Osteoblast (primary cell): ENCODE data around the gene LMNTD2. TPM values are rescaled to one million over a fixed set of nuclear protein-coding genes. Genes with fewer than 3 reads are reported as not detected.
"Not testable (repeated sequence)": the region's sequence is repeated elsewhere in the genome, so short reads cannot be mapped to it uniquely, and the experiment has no call there.

Experiments
- DNase-seq: peaks from one replicate; pipeline ENCODE4 v3.0.0; 2011; ENCODE audit warnings: low spot score, mixed read lengths; ENCODE audit not compliant: insufficient read length; ENCODE audit errors: missing footprints
- H2AFZ ChIP-seq: 2 replicates; pipeline ENCODE4 v1.6.0; 2011; ENCODE audit warnings: mild to moderate bottlenecking, low read length
- H3K27ac ChIP-seq: 2 replicates; pipeline ENCODE4 v1.5.1; 2011; ENCODE audit warnings: mild to moderate bottlenecking, low read depth, low read length, moderate library complexity
- H3K27me3 ChIP-seq: 2 replicates; pipeline ENCODE4 v1.6.0; 2012; ENCODE audit warnings: mild to moderate bottlenecking, control low read depth, inconsistent platforms, low read length, moderate library complexity; ENCODE audit not compliant: insufficient read depth
- H3K36me3 ChIP-seq: 2 replicates; pipeline ENCODE4 v1.5.1; 2011; ENCODE audit warnings: mild to moderate bottlenecking, low read length, control low read depth, moderate library complexity; ENCODE audit not compliant: insufficient read depth
- H3K4me1 ChIP-seq: 2 replicates; pipeline ENCODE4 v1.5.1; 2011; ENCODE audit warnings: mild to moderate bottlenecking, low read length, control low read depth, moderate library complexity; ENCODE audit not compliant: insufficient read depth
- H3K4me2 ChIP-seq: 2 replicates; pipeline ENCODE4 v1.6.0; 2011; ENCODE audit warnings: mild to moderate bottlenecking, low read length; ENCODE audit not compliant: insufficient read depth
- H3K4me3 ChIP-seq: fragments of 200-600 bp; sonication (generic); 3 replicates; pipeline ENCODE4 v1.5.1; 2012; ENCODE audit warnings: mild to moderate bottlenecking, low read length, inconsistent platforms; ENCODE audit not compliant: insufficient read depth
- H3K79me2 ChIP-seq: 2 replicates; pipeline ENCODE4 v1.6.0; 2012; ENCODE audit warnings: mild to moderate bottlenecking, low read length, control low read depth, inconsistent platforms; ENCODE audit not compliant: insufficient read depth
- H3K9me3 ChIP-seq: 2 replicates; pipeline ENCODE4 v1.5.1; 2011; ENCODE audit warnings: low read depth, low read length, control low read depth
- H4K20me1 ChIP-seq: 2 replicates; pipeline ENCODE4 v1.6.0; 2012; ENCODE audit warnings: mild to moderate bottlenecking, low read length, control low read depth; ENCODE audit not compliant: insufficient read depth
- total RNA-seq: library from RNA; depleted of rRNA; stranded (reverse); fragments of >200 nt; gene quantifications from 2 replicates; pipeline ENCODE4 v1.2.3, GENCODE V29; 2012
- TF ChIP-seq, protein P1 (sequence below): IDR thresholded peaks from 2 replicates; pipeline ENCODE4 v1.5.1; 2011; ENCODE audit warnings: mild to moderate bottlenecking, low read depth, low read length, moderate library complexity; ENCODE audit errors: extremely low read depth

The LMNTD2 gene
- total RNA-seq, 1 donor, result 0.36 TPM

DNA sequence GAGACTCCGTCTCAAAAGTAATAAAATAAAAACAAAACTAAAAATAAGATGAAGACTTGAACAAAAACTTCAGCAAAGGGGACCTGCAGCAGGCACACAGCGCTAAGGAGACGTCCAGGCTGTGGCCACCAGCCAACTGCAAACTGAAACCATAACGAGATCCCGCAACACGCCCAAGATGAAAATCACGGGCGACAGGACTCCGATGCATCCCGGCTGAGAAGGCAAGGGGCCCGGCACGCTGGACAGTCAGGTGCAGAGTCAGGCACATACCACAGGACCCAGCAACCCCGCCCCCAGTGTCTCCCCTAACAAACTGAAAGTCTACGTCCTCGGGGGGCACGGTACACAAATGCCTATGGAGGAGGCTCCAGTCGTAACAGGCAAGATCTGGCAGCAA lies 34.3 kb downstream of the LMNTD2 start:
- Histone ChIP-seq H3K9me3 (no peaks in the 10 kb centered on the region), H3K4me3 (no peak overlapping the region), H3K79me2 (no peaks in the 10 kb centered on the region), H4K20me1 (no peaks in the 10 kb centered on the region), H3K4me1 (no peaks in the 10 kb centered on the region), H3K4me2 (no peak overlapping the region), H3K27ac (no peak overlapping the region), H2AFZ (no peak overlapping the region), H3K36me3 (no peaks in the 10 kb centered on the region), H3K27me3 (no peaks in the 10 kb centered on the region)
- TF ChIP-seq, protein P1, sequence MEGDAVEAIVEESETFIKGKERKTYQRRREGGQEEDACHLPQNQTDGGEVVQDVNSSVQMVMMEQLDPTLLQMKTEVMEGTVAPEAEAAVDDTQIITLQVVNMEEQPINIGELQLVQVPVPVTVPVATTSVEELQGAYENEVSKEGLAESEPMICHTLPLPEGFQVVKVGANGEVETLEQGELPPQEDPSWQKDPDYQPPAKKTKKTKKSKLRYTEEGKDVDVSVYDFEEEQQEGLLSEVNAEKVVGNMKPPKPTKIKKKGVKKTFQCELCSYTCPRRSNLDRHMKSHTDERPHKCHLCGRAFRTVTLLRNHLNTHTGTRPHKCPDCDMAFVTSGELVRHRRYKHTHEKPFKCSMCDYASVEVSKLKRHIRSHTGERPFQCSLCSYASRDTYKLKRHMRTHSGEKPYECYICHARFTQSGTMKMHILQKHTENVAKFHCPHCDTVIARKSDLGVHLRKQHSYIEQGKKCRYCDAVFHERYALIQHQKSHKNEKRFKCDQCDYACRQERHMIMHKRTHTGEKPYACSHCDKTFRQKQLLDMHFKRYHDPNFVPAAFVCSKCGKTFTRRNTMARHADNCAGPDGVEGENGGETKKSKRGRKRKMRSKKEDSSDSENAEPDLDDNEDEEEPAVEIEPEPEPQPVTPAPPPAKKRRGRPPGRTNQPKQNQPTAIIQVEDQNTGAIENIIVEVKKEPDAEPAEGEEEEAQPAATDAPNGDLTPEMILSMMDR, result no peak
- peak; percentile 56 for DNase-seq

DNA sequence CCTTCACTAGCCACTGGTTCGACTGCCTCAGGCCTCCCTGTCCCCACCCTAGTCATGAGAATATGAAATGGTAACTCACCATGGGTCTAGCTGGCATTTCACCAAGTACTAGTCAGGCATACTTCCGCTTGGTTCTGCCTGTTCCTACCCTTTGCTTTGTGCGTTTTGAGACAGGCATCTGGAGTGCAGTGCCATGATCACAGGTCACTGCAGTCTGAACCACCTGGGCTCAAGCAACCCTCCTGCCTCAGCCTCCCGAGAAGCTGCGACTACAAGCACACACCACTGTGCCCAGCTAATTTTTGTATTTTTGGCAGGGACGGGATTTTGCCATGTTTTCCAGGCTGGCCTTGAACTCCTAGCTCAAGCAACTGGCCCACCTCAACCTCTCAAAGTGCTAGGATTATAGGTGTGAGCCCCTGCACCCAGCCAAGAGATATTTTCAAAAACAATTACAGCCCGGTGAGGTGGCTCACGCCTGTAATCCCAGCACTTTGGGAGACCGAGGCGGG lies 39.3 kb downstream of the LMNTD2 start:
- no peaks in the 10 kb centered on the region for H4K20me1 ChIP-seq
- no peaks in the 10 kb centered on the region for H3K27me3 ChIP-seq
- no peak overlapping the region for H2AFZ ChIP-seq
- H3K36me3 ChIP-seq, result no peaks in the 10 kb centered on the region
- no peak overlapping the region for H3K4me3 ChIP-seq
- H3K4me1 ChIP-seq, result no peaks in the 10 kb centered on the region
- no peak overlapping the region for H3K27ac ChIP-seq
- H3K9me3 ChIP-seq, result peaks cover 4% of the 10 kb centered on the region
- H3K4me2 ChIP-seq, result no peak overlapping the region
- no peak for DNase-seq
- H3K79me2 ChIP-seq, result no peaks in the 10 kb centered on the region
- TF ChIP-seq, protein P1, result no peak

DNA sequence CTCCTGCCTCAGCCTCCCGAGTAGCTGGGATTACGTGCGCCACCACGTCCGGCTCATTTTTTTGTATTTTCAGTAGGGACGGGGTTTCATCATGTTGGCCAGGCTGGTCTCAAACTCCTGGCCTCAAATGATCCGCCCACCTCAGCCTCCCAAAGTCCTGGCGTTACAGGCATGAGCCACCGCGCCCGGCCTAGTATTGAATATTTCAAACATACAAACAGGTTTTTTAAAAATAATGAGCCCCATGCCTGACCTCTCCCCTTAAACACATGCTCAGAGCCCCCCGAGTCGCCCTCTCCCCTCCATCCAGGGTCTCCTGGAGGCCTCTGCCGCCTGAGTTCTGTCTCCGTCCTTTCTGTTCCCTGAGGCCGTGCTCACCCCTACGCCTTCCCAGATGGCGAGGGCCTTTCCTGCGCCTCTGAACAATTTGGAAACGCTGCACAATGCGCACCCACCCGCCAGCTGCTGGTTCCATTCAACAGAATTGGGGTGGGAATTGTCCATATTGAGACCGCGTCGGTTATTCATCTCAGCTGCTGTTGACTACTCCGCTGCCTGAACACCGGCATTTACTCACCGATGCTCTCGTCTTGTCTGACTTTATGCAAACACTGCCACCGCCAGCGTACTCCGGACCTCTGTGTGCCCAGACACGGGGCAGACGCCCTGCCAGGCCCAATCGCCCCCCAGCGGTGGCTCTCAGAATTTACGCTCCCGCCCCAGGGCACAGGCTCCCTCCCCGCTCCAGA lies 39.9 kb downstream of the LMNTD2 start:
- H3K4me1 ChIP-seq, result no peaks in the 10 kb centered on the region
- H3K4me2 ChIP-seq, result no peak overlapping the region
- no peaks in the 10 kb centered on the region for H3K79me2 ChIP-seq
- no peak overlapping the region for H2AFZ ChIP-seq
- H3K4me3 ChIP-seq, result no peak overlapping the region
- H3K36me3 ChIP-seq, result no peaks in the 10 kb centered on the region
- H3K27ac ChIP-seq, result no peak overlapping the region
- TF ChIP-seq, protein P1, result no peak
- H3K27me3 ChIP-seq, result no peaks in the 10 kb centered on the region
- H4K20me1 ChIP-seq, result no peaks in the 10 kb centered on the region
- H3K9me3 ChIP-seq, result peaks cover 4% of the 10 kb centered on the region
- DNase-seq, result peak; percentile 56

DNA sequence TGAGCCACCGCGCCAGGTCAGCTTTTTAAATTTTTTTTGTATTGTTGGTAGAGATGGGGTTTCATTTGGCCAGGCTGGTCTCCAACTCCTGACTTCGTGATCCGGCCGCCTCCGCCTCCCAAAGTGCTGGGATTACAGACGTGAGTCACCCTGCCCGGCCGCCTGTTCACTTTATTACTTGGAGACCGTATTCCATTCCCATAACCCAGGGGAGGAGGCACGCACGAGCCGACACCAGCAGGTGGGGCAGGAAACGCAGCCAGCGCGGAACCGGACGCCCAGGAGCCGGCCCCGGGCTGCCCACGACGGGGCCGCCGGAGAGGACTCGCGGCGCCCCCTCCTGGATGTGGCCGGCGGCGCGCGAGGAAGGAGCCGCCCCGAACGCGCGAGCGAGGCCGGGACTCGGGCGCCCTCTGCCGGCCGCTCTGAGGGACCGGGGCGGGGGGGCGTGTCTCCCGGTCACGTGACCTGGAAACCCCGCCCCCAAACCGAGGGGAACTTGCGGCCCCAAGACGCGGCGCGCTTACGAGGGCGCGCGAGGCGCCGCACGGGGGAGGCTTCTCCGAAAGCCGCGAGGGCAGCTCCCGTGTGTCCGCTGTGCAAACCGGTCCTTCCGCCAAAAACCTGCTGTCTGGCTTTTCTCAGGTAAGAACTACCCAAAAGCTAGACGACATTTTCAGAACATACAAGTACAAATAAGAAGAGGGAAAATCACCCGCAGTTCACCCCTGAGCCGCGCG lies 41.9 kb downstream of the LMNTD2 start:
- Histone ChIP-seq H3K4me3 (peak overlapping the region; percentile 63), H4K20me1 (no peaks in the 10 kb centered on the region), H3K9me3 (peaks cover 4% of the 10 kb centered on the region), H3K36me3 (peaks cover 9% of the 10 kb centered on the region), H3K27ac (peak overlapping the region; percentile 51), H3K4me1 (no peaks in the 10 kb centered on the region), H3K4me2 (peak overlapping the region; percentile 81), H3K79me2 (no peaks in the 10 kb centered on the region), H3K27me3 (no peaks in the 10 kb centered on the region), H2AFZ (peak overlapping the region; percentile 65)
- DNase-seq, result peak; percentile 98
- TF ChIP-seq, protein P1, result peak; percentile 84

DNA sequence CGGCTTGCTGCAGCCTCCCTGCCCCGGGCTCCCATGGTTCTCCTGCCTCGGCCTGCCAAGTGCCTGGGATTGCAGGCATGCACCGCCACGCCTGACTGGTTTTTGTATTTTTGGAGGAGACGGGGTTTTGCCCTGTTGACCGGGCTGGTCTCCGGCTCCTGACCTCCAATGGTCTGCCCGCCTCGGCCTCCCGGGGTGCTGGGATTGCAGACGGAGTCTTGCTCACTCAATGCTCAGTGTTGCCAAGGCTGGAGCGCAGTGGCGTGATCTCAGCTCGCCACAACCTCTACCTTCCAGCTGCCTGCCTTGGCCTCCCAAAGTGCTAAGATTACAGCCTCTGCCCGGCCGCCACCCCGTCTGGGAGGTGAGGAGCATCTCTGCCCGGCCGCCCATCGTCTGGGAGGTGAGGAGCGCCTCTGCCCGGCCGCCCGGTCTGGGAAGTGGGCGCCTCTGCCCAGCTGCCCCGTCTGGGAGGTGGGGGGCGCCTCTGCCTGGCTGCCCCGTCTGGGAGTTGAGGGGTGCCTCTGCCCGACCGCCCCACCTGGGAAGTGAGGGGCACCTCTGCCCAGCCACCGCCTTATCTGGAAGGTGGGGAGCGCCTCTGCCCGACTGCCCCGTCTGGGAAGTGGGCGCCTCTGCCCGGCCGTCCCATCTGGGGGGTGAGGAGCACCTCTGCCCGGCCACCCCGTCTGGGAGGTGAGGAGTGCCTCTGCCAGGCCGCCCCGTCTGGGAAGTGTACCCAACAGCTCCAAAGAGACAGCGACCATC lies 43.4 kb downstream of the LMNTD2 start:
- not testable (repeated sequence) for H3K4me2 ChIP-seq, H2AFZ ChIP-seq, H3K27me3 ChIP-seq, H3K4me3 ChIP-seq, H3K79me2 ChIP-seq, H4K20me1 ChIP-seq, H3K4me1 ChIP-seq, H3K27ac ChIP-seq, H3K36me3 ChIP-seq, DNase-seq, H3K9me3 ChIP-seq
